Astrocyte of the hippocampus (primary cell): Measurements from ENCODE around the gene SETD4.
"Not testable (repeated sequence)": the region's sequence is repeated elsewhere in the genome, so short reads cannot be mapped to it uniquely, and the experiment has no call there.

Source experiments
- DNase-seq: peaks from one replicate; pipeline ENCODE4 v3.0.0; 2011; ENCODE audit warnings: low read depth, low spot score

The SETD4 gene

GRCh38 chr21:36079010-36079649 lies 18.8 kb upstream of the SETD4 start:
- no peak for DNase-seq

- no peak for DNase-seq
Measured at GRCh38 chr21:36077758-36078157, 17.4 kb upstream of the SETD4 start.

- no peak for DNase-seq
Measured at GRCh38 chr21:36076878-36077655, 16.7 kb upstream of the SETD4 start.

GRCh38 chr21:36075953-36076352 lies 15.6 kb upstream of the SETD4 start:
- DNase-seq: no peak

GRCh38 chr21:36075171-36075570 lies 14.8 kb upstream of the SETD4 start:
- DNase-seq: no peak

GRCh38 chr21:36073911-36074310 lies 13.6 kb upstream of the SETD4 start:
- not testable (repeated sequence) for DNase-seq

GRCh38 chr21:36073181-36073580 lies 12.9 kb upstream of the SETD4 start:
- DNase-seq: no peak

- DNase-seq: no peak
Measured at GRCh38 chr21:36072453-36073162, 12.3 kb upstream of the SETD4 start.

- no peak for DNase-seq
Measured at GRCh38 chr21:36070999-36071398, 10.7 kb upstream of the SETD4 start.

GRCh38 chr21:36069713-36070583 lies 9.6 kb upstream of the SETD4 start, which contains the start of gene CBR1:
CBR1 (plus strand) TSS chr21:36070024; CDS start chr21:36070116, 92 bp downstream.
- peak; percentile 96 for DNase-seq

- no peak for DNase-seq
Measured at GRCh38 chr21:36068748-36069398, 8.5 kb upstream of the SETD4 start.

GRCh38 chr21:36065497-36066036 lies 5.2 kb upstream of the SETD4 start:
- no peak for DNase-seq

GRCh38 chr21:36064085-36064460 lies 3.7 kb upstream of the SETD4 start:
- DNase-seq: no peak

- DNase-seq: no peak
Measured at GRCh38 chr21:36063375-36064084, 3.2 kb upstream of the SETD4 start.

- DNase-seq: no peak
Measured at GRCh38 chr21:36061445-36061844, 1.1 kb upstream of the SETD4 start.

- DNase-seq: no peak
Measured at GRCh38 chr21:36059823-36060158, 535 bp downstream of the SETD4 start.

GRCh38 chr21:36055551-36055950 lies 4.8 kb downstream of the SETD4 start:
- no peak for DNase-seq

GRCh38 chr21:36053715-36054062 lies 6.6 kb downstream of the SETD4 start:
- DNase-seq: no peak

GRCh38 chr21:36052860-36053714 lies 7.2 kb downstream of the SETD4 start:
- no peak for DNase-seq
